Gastrocnemius medialis (tissue), 4 donors: Measurements from ENCODE around the gene TAX1BP3.

Experiments
- POLR2A ChIP-seq, 2 donors: fragments of 450-650 bp; IDR thresholded peaks; one replicate each; pipeline ENCODE4 v1.6.1; 2017; ENCODE audit warnings: antibody characterized with exemption in 2 of 2, mild to moderate bottlenecking in 2 of 2, moderate library complexity in 2 of 2
- TF ChIP-seq, protein P1 (sequence below), 5 experiments: fragments of 450-650 bp in 3 of 5; fragments of 200-600 bp in 2 of 5; sonication (generic) in 2 of 5; IDR thresholded peaks in 4 of 5; conservative IDR thresholded peaks in 1 of 5; 1 replicate in 4 of 5; 2 replicates in 1 of 5; pipeline ENCODE4 v1.5.1; 2016 to 2019; ENCODE audit warnings: antibody characterized with exemption in 5 of 5, mild to moderate bottlenecking in 3 of 5, moderate library complexity in 3 of 5

DNA sequence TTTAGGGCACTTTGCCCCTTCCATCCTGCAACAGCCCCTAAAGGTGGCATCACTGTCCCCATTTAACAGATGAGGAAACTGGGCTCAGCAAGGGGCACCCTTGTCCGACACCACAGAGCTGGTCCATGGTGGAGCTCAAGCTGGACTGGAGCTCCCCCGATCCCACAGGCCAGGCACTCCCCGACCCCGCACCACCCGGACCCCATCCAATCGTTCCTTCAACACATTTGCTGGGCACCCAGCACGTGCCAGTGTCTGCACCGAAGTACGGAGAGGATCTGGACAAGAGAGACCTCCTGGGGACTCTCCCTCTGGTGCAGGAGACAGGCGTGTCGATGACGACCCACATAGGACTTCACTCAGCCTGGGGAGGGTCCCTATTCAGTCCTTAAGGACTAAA lies 13.7 kb upstream of the TAX1BP3 start:
- TF ChIP-seq, protein P1, sequence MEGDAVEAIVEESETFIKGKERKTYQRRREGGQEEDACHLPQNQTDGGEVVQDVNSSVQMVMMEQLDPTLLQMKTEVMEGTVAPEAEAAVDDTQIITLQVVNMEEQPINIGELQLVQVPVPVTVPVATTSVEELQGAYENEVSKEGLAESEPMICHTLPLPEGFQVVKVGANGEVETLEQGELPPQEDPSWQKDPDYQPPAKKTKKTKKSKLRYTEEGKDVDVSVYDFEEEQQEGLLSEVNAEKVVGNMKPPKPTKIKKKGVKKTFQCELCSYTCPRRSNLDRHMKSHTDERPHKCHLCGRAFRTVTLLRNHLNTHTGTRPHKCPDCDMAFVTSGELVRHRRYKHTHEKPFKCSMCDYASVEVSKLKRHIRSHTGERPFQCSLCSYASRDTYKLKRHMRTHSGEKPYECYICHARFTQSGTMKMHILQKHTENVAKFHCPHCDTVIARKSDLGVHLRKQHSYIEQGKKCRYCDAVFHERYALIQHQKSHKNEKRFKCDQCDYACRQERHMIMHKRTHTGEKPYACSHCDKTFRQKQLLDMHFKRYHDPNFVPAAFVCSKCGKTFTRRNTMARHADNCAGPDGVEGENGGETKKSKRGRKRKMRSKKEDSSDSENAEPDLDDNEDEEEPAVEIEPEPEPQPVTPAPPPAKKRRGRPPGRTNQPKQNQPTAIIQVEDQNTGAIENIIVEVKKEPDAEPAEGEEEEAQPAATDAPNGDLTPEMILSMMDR (IDR thresholded peaks at IDR 0.05 in 4 of 5, conservative IDR thresholded peaks at IDR 0.05 in 1 of 5) = no peak
- no peak for TF ChIP-seq POLR2A (IDR thresholded peaks at IDR 0.05)
